ENCODE results near the gene RIC3. TPM values are rescaled to one million over a fixed set of nuclear protein-coding genes. Genes with fewer than 3 reads are reported as not detected.

The RIC3 gene
- polyA plus RNA-seq, 12 donors: 0.12 to 14.9 (median 0.47) TPM; not detected in 2

- no peak for DNase-seq
Measured at GRCh38 chr11:8105133-8105532, 63.7 kb downstream of the RIC3 start.

GRCh38 chr11:8103909-8104308 lies 64.9 kb downstream of the RIC3 start:
- DNase-seq: no peak

- no peak for DNase-seq
Measured at GRCh38 chr11:8102965-8103364, 65.9 kb downstream of the RIC3 start.

- DNase-seq: no peak
Measured at GRCh38 chr11:8102296-8102915, 66.4 kb downstream of the RIC3 start.

- no peak for DNase-seq
Measured at GRCh38 chr11:8101421-8101820, 67.4 kb downstream of the RIC3 start.

GRCh38 chr11:8100605-8101004 lies 68.2 kb downstream of the RIC3 start:
- DNase-seq: no peak

GRCh38 chr11:8100158-8100557 lies 68.7 kb downstream of the RIC3 start:
- DNase-seq: no peak

GRCh38 chr11:8099291-8099899 lies 69.4 kb downstream of the RIC3 start:
- DNase-seq: peak; percentile 74

GRCh38 chr11:8098879-8099278 lies 69.9 kb downstream of the RIC3 start:
- DNase-seq: no peak

- no peak for DNase-seq
Measured at GRCh38 chr11:8098361-8098760, 70.5 kb downstream of the RIC3 start.

- no peak for DNase-seq
Measured at GRCh38 chr11:8097926-8098325, 70.9 kb downstream of the RIC3 start.

GRCh38 chr11:8097468-8097867 lies 71.4 kb downstream of the RIC3 start:
- DNase-seq: peak; percentile 66

- no peak for DNase-seq
Measured at GRCh38 chr11:8097062-8097461, 71.8 kb downstream of the RIC3 start.

GRCh38 chr11:8096575-8096974 lies 72.2 kb downstream of the RIC3 start:
- no peak for DNase-seq

GRCh38 chr11:8095806-8096522 lies 72.9 kb downstream of the RIC3 start:
- no peak for DNase-seq

- DNase-seq: no peak
Measured at GRCh38 chr11:8095371-8095770, 73.5 kb downstream of the RIC3 start.

GRCh38 chr11:8094656-8095055 lies 74.2 kb downstream of the RIC3 start:
- no peak for DNase-seq

GRCh38 chr11:8093931-8094575 lies 74.8 kb downstream of the RIC3 start:
- no peak for DNase-seq

GRCh38 chr11:8092587-8093424 lies 76.0 kb downstream of the RIC3 start:
- DNase-seq: peak; percentile 36

GRCh38 chr11:8091721-8092120 lies 77.1 kb downstream of the RIC3 start:
- DNase-seq: no peak

- peak; percentile 25 for DNase-seq
Measured at GRCh38 chr11:8090756-8091155, 78.1 kb downstream of the RIC3 start.
